Measurements from ENCODE around the gene SVOPL.
A peak's percentile ranks its signal among the peaks of the same experiment; 100 is the strongest.
"Not testable (repeated sequence)": the region's sequence is repeated elsewhere in the genome, so short reads cannot be mapped to it uniquely, and the experiment has no call there.

The SVOPL gene, protein sequence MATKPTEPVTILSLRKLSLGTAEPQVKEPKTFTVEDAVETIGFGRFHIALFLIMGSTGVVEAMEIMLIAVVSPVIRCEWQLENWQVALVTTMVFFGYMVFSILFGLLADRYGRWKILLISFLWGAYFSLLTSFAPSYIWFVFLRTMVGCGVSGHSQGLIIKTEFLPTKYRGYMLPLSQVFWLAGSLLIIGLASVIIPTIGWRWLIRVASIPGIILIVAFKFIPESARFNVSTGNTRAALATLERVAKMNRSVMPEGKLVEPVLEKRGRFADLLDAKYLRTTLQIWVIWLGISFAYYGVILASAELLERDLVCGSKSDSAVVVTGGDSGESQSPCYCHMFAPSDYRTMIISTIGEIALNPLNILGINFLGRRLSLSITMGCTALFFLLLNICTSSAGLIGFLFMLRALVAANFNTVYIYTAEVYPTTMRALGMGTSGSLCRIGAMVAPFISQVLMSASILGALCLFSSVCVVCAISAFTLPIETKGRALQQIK

DNA sequence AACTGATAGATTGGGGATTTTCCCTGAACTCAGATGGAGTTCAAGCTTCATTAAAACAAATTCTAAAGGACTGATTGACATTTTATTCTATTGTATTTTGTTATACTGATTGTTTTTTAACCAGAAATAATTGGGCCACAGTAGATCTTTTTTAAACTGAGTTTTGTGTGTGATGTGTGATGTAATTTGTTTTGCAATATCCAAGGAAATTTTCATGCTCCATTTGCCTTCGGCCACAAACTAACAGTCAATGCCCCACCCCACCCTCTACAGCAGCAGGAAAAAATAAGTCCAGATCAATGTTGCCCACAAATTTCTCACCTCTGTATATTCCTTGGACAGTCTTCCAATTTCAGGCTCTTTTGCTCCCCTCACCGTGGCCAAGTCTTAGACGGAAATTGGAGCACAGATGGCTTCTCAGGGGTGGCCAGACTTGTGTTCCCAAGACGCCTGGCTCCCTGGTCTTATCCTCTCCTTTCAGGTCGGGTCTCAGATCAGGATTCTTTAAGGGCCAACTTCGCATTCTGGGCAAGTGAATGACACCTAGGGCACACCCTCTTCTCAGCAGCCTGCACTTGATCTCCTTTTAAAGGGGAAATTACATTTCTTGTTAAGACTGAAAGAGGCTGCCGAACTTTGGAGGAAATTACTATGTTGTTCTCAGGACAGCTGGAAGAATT, at the start of gene SVOPL:
Gene SVOPL (minus strand): TSS at position 506 of the 680 bp plus-strand sequence. CDS start 22,317 bp downstream, outside the sequence.
- no peak for DNase-seq (ENCODE audit: low read depth in 2 of 2)

DNA sequence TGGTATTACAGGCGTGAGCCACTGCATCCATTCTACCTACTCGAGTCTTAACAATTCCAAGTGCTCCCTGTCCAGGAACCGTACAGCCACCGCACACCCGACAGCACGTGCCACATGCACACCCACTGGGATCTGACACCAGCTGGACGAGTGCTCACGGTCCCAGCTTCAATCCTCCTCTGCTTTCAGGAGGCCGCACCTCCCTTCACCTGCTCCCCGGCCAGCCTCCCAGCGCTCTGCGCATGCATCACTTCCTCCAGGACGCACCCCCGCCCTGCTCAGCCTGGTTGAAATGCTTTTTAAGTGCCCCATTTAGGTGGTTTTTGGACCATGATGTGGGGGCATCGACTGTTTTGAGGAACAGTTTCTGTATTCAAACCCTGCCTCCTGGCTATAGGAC, 49.3 kb upstream of the SVOPL start:
- DNase-seq (ENCODE audit: low read depth in 2 of 2) = no peak

DNA sequence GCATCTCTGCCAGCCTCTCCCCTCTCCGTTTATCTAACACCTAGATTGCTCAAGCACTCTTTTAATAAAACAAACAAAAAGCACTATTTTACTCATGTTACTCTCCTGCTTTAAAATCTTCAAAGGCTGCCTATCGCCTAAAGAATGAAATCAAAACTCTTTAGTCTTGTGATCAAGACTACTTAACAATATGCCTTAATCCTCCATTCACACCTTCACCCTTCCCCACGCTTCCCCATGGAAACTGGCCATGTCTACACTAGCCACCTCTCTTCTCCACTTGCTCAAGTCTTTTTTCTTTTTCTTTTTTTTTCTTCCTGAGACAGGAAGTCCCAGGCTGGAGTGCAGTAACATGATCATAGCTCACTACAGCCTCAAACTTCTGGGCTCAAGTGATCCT, 48.8 kb upstream of the SVOPL start:
- DNase-seq (ENCODE audit: low read depth in 2 of 2) = no peak

DNA sequence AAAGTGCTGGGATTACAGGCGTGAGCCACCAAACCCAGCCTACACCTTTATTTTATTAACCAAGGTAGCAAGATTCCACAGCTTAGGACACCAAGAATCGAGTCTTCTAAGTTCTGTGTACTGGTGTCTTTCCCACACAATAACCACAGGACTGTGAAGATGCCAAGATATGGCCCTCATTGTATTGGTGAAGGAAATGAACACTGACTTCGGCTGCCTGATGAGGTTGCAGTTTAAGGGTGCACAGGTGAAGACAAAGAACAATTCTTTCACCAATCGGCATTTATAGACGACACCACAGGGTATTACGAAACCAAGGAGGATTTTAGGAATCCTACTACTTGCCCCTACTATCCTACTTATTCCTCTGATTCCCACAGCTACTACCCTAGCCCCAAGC, 47.5 kb upstream of the SVOPL start:
- DNase-seq (ENCODE audit: low read depth in 2 of 2) = no peak

DNA sequence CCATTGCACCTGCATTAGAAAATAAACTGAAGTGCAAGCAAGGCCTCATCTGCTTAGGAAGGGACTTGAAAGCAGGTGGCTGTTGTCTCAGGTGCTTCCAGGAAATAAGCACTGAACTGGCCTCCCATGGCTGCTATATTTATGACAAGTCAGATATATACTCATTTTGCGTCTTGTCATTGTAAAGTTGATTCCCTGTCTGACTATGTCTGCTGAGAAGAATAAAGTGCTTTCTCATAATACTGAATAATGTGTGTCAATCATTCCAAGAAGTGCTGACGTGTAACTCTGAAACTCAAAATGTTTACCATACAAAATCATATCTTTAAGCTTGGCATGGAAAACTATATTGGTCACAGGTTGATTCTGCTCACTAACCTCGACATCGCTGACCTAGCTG, 44.9 kb upstream of the SVOPL start:
- DNase-seq (ENCODE audit: low read depth in 2 of 2) = no peak

DNA sequence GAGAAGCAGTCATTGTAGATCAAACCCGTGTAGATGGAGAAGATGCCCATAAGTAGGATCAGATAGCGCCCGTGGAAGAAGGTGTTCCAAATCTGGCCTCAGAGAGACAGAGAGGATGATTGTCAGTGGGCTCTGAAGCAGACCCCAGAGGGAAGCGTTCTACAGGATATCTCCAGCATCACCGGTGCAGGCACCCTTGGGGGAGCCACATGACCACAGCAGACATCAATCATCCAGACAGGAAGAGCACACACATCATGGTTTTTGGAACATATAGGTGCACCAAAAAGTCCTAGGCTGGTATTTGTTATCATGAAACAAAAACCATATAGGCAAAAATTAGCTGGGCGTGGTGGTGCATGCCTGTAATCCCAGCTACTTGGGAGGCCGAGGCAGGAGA, 44.0 kb upstream of the SVOPL start:
- DNase-seq (ENCODE audit: low read depth in 2 of 2) = no peak

DNA sequence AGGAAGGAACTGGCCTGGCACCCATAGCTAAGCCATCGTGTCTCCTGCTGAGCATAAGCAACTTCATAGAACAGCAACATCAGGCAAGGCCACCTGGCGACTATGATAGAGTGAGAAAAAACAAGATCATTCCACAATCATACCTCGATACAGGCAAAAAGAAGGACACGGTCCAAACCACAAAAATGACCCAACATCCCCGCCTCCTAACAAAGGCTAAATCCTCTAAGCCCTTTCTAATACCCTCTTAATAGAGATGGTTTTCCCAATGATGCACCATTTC, 40.2 kb upstream of the SVOPL start:
- DNase-seq (ENCODE audit: low read depth in 2 of 2) = no peak

DNA sequence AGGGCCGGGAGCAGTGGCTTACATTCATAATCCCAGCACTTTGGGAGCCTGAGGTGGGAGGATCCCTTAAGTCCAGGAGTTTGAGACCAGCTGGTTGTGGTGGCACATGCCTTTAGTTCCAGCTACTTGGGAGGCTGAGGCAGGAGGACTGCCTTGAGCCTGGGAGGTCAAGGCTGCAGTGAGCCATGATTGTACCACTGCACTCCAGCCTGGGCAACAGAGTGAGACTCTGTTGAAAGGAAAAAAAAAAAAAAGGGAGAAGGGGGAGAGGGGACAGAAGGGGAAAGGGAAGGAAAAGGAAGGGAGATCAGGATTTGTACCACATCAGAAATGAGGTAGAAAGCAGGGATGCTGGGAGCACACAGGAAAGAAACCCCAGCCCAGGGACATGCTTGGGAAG, 38.7 kb upstream of the SVOPL start:
- DNase-seq (ENCODE audit: low read depth in 2 of 2) = no peak

DNA sequence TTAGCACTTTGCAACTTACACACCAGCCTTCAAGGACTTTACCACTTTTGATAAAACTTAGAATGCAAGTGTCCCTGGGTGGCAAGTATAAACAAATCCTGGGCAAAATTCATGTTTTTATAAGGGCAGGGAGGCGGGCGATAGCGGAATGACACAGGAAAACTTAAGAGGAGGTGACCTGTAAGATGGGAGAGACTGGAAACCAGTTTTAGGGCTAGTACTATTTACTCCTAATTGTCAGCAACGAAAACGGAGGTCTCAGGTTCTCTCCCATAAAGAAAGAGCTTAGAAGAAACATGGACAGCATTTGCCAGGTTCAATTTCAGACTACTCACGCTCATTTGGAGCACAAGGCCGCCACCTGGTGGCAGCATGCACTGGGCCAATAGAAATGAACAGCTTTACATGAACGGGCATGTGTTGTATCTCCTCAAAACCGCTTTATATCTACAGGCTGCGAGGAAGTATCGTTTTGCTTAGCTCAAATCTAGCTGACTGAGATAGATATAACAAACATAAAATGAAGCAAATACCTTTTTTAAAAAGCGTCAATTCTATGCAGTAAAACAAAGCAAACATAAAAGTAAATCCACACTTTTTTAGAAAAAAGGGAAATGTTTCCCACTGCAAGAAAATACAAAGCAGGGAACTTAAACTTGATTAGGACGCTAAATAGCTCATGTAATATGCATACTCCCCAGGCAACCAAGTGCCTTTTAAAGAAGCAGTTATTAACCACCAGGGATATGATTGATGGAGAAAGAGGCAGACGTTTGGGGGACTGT, 37.6 kb upstream of the SVOPL start:
- DNase-seq (ENCODE audit: low read depth in 2 of 2) = peak; percentile 58 to 75

DNA sequence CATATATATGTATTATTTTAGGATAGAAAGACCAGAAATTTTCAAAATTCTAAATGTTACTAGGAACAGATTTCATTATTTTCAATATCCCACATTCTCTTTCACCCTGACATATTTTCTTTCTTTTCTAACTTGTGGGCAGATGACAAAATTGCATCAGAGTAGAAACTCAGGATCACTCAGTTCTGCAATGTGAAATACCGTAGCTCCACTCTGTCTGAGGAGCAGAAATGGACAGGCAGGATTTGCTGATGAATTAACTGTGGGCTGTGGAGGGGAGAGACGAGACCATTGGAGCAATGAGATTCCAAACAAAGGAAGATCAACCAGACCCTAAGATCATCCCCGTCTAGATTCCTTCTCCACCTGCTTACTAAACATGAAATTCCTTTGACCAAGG, 37.0 kb upstream of the SVOPL start:
- no peak for DNase-seq (ENCODE audit: low read depth in 2 of 2)

DNA sequence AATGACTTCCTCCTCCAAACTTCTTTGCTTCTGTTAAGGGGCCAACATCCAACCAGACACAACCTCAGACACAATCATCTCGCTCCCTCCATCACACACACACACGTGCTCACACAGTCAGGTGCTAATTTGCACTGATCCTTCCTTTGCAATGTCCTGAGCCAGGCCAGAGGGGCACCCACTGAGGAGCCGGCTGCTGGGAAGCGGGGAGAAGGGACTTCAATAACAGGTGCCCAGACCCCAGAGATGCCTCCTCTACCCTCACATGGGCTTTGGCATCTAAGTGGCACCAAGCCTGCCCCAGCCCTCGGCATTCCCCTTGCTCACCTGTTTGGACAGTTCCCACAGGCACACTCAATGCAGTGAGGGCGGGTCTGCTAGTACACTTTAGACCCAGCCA, 34.2 kb upstream of the SVOPL start:
- no peak for DNase-seq (ENCODE audit: low read depth in 2 of 2)

DNA sequence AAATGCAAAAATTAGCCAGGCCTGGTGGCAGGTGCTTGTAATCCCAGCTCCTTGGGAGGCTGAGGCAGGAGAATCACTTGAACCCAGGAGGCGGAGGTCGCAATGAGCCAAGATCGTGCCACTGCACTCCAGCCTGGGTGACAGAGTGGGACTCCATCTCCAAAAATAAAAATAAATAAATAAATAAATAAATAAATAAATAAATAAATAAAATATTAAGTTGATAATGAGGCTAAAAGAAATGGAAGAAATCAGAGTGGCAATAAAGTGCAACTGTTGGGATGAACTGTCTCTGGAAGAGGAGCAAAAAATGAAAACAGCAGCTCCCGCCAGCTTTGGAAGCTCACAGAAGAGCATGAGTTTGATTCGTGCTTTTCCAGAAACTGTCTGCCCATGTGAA, 30.6 kb upstream of the SVOPL start:
- DNase-seq (ENCODE audit: low read depth in 2 of 2) = not testable (repeated sequence)

DNA sequence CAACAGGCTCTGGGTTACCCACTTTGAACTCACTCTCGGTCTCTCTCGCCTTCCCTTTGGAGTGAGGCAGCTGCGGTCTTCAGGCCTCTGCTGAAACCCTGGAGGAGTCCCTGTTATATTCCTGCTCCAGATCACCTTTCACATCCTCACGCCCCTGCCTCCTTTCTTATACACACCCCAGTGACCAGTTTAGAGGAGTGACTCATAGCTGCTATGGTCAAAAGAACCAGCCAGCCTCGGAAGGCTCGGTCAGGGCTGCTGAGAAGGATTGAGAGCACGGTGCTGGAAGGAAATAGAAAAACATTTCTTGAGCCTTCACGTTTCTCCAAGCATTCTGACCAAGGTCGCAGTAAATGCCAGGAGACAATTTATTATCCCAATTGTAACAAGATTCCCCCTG, 28.3 kb upstream of the SVOPL start:
- no peak for DNase-seq (ENCODE audit: low read depth in 2 of 2)

DNA sequence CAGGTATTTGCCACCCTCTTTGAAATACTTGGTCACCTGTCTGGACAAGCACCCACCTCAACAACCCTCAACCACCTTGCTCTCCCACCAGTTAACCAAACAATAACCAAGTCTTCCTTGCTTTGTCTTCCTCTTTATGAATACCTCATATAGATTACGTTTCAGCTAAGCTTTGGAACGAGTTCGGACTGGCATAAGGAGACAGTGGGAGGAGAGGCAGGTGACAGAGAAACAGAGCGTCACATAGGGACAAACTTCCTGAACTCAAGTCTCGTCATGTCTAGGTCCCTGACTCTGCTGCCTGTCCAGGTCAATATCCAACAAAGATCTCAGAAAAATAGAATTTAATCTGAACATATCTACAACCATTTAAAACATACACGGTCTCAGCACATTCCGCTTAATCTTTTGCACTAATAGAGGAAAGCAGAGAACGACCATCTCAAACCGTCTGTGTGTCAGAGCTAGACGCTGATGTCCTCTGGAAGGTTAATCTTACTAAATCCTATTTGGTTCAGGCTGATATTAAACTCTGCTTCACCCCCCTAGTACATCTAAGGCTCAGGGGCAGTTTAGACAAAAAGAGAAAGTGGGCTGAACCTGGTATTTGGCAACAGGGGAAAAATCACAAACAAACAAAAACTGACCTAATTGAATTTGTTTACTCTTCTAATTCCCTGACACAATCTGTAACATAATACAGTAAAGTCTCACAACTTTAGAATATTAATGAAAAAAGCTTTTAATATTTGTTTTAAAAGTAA, 26.4 kb upstream of the SVOPL start:
- no peak for DNase-seq (ENCODE audit: low read depth in 2 of 2)

DNA sequence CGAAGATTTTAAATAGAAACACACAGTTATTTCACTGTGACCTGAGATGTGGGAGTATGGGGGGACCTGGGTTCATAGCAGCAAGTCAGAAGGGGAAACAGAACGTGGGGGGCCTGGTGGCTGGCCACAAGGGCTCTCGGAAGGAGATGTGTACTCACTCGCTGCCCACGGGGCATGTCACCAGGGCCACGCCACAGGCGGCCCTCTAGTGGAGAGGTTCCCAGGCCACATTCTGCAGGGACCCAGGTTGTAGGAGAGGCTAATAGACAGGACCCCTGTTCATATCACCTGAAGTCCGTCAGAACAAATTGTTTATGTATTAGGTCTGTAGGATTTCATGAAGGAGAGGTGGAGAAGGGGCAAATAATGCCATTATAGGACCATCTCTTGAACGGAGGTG, 25.1 kb upstream of the SVOPL start:
- no peak for DNase-seq (ENCODE audit: low read depth in 2 of 2)

DNA sequence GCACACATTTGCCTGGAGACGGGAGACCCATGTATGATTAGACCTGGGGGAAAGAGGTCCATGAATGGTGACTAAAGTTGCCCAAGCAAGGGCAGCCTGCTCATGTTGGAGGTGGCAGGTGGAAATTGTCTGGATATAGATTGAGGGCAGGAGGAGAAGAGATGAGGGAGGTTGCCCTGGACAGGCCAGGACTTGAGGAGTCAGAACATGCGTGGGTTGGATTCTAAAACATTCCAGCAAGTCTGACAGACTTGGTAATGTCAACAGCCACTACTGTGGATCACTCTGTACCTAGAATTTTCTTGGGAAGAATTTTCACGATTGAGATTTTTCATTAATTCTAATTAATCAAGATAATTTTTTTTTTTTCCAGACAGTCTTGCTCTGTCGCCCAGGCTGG, 19.1 kb upstream of the SVOPL start:
- DNase-seq (ENCODE audit: low read depth in 2 of 2) = no peak

DNA sequence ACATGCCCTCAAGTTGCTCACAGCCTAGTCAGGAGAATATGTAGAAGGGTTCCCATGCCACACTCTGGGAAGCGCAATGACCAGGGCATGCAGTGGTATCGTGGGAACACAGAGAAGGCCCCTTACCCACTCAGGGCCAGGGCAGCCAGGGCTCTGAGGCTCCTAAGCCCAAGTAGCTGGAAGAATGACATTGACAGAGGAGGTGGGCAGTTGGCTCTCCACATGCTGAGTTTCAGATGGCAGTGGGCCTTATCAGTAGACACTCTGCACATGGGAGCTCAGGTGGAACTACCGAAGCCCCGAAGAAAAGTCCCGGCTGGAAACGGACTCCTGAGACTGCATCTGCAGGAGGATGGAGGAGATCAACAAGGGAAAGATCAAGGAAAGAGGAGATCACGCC, 15.7 kb upstream of the SVOPL start:
- no peak for DNase-seq (ENCODE audit: low read depth in 2 of 2)

DNA sequence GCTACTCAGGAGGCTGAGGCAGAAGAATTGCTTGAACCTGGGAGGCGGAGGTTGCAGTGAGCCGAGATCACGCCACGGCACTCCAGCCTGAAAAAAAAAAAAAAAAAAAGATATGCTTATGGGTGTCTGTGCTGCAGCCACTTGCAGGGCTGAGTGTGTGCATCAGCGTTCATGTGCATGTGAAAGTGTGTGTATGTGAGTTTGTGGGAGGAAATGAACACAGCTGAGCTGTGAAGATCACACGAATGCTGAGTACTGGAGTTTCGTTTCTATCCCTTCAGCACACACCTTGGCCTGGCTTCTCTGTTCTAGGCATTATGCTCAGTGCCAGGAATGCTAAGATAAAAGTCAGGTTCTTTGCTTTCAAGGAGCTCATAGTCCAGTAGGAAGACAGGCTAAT, 12.0 kb upstream of the SVOPL start:
- DNase-seq (ENCODE audit: low read depth in 2 of 2) = no peak

DNA sequence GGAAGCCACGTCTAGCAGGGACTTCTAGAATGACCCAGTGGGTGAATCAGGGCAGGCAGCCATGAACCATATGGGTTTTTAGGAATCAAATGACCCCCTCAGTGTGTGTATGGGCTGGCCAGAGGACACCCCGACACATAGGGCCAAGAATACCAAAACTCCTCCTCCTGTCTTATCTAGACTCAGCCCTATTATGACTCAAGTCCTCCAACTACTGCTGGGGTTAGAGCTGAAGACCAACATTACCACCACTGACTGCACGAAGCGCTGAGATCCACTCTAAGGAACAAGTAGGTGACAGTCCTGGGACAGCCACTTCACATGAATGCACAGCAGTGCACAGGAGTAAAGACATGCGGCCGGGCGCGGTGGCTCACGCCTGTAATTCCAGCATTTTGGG, 11.5 kb upstream of the SVOPL start:
- no peak for DNase-seq (ENCODE audit: low read depth in 2 of 2)

DNA sequence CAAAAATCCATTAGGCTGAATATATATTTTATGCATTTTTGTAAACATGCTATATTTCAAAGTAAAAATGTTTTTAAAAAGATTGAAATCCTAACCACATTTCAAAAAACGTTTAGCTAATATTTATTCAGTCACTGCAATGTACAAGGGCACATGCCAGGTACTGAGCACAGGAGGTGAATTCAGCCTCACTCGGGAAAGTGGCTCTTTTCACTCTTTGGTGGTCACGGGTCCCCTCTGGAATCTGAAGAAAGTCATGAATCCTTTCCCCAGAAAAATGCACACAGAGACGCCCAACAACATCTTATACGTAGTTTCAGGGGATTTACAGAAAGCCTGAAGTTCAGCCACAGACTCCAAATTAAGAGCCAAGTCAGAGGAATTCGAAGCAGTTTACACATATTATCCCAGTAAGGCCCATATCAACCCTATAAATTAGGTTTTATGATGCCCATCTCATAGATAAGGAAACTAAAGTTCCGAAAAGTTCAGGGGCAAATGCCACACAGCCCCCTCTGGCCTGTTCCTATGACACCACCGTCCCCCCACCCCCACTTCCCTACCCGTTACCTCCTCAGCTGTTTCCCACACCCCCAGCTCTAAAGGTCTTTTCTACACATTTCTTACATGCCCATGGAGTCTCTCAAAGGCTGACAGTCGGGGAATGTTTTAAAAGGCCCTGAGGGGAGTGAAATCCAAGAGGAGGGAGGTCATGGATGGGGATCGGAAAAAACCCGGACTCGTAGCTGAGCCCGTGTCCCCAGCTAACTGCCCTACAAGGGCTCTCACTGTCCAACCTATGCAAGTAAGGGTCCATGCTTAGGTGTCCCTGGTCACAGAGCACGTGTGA, 9.6 kb upstream of the SVOPL start:
- no peak for DNase-seq (ENCODE audit: low read depth in 2 of 2)

DNA sequence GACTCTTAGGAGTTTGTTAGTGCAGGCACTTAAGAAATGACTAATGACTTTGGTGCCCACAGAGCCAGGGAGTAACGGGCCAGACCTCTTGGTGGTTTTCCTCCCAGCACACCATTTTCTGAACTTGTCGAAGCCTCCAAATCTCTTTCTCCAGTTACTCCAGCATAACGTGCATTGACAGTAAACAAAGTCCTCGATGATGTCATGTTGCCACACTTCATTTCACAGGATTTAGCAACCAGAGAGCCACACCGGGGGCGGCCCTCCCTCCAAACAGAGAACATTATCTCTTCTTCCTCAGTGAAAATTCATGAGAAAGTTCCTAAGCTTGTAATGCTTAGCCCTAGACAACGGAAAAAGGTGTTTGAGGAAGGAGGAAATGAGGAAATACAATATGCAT, 4.0 kb upstream of the SVOPL start:
- DNase-seq (ENCODE audit: low read depth in 2 of 2) = no peak
